Measurements from ENCODE around the gene TIAM2.
A peak's percentile ranks its signal among the peaks of the same experiment; 100 is the strongest.

The TIAM2 gene

DNA sequence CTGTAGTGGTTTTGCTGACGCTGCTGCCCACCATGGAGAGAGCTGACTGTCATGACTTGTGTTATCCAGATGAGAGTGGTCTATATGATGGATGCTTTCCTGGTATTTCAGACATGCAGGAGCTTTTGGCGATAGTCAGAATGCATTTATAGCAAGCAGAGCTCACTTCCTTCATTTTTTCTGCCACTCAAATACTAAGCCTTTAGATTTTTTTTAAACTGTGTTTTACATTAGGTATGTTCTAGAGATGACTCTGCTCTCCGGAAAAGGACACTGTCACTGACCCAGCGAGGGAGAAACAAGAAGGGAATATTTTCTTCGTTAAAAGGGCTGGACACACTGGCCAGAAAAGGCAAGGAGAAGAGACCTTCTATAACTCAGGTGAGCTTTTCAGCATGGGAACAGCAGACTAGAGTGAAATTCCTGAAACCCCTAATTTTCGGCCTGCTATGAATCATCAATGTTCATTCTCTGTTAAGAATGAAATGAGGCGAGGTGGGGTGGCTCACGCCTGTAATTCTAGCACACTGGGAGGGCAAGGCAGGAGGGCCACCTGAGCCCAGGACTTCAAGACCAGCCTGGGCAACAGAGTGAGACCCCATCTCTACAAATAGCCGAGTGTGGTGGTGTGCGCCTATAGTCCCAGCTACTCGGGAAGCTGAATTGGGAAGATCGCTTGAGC, 170.1 kb downstream of the TIAM2 start:
- TF ChIP-seq, protein P1, sequence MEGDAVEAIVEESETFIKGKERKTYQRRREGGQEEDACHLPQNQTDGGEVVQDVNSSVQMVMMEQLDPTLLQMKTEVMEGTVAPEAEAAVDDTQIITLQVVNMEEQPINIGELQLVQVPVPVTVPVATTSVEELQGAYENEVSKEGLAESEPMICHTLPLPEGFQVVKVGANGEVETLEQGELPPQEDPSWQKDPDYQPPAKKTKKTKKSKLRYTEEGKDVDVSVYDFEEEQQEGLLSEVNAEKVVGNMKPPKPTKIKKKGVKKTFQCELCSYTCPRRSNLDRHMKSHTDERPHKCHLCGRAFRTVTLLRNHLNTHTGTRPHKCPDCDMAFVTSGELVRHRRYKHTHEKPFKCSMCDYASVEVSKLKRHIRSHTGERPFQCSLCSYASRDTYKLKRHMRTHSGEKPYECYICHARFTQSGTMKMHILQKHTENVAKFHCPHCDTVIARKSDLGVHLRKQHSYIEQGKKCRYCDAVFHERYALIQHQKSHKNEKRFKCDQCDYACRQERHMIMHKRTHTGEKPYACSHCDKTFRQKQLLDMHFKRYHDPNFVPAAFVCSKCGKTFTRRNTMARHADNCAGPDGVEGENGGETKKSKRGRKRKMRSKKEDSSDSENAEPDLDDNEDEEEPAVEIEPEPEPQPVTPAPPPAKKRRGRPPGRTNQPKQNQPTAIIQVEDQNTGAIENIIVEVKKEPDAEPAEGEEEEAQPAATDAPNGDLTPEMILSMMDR (IDR thresholded peaks at IDR 0.05; ENCODE audit: low read depth, low read length) = no peak
- no peak overlapping the region for H3K4me3 ChIP-seq (replicated peaks in 1 of 2; ENCODE audit: low read depth in 2 of 2, low read length in 2 of 2)
- no peak for DNase-seq (ENCODE audit: low read depth in 2 of 2)

DNA sequence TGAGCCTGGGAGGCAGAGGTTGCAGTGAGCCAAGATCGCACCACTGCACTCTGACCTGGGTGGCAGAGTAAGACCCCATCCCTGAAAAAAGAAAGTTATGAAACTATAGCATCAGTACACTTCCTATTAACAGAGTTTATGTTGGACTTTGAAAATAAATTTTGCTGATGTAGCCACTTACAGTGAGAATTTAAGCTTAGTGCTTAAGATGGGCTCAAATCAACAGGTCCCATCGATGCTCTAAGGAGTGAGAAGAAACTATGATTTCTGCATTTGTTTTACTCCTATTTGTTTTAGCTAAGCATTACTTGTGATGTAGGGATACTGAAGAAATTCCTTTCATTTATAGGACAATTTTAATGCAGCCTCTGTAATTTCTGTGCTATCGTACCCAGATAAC, 175.4 kb downstream of the TIAM2 start:
- DNase-seq (ENCODE audit: low read depth in 2 of 2) = no peak
- no peak overlapping the region for H3K4me3 ChIP-seq (replicated peaks in 1 of 2; ENCODE audit: low read depth in 2 of 2, low read length in 2 of 2)
- TF ChIP-seq, protein P1 (IDR thresholded peaks at IDR 0.05; ENCODE audit: low read depth, low read length) = no peak

DNA sequence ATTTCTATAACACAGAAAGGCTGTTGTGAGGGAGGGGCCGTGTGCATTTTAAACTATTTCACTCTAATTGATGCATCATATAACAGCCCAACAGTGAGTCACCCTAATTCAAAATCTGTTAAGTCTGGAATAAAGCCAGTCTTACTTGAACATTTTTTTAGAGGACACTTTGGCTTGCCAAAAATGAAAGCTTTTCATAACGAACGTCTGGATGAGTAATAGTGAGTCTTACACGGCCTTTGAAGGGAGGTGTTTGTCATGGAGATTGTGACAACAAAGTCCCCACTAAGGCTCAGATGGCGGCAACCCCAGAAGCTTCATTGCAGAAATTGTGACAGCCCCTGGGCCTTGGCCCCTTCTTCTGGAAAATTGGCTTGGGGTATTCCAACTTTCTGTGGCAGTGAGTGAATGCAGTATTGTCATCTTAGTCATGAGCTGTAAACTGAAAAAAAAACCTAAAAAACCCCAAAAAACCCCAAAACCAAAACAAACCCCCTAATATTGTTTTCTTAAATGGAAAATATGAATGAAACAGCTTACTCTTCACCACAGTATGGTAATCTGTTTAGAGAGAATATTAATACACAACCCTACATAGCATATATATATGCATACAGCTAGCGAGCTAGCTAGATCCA, 176.1 kb downstream of the TIAM2 start:
- DNase-seq (ENCODE audit: low read depth in 2 of 2) = peak; percentile 93 to 98
- H3K4me3 ChIP-seq (replicated peaks in 1 of 2; ENCODE audit: low read depth in 2 of 2, low read length in 2 of 2) = peak overlapping the region; percentile 5 to 8
- TF ChIP-seq, protein P1 (IDR thresholded peaks at IDR 0.05; ENCODE audit: low read depth, low read length) = no peak

DNA sequence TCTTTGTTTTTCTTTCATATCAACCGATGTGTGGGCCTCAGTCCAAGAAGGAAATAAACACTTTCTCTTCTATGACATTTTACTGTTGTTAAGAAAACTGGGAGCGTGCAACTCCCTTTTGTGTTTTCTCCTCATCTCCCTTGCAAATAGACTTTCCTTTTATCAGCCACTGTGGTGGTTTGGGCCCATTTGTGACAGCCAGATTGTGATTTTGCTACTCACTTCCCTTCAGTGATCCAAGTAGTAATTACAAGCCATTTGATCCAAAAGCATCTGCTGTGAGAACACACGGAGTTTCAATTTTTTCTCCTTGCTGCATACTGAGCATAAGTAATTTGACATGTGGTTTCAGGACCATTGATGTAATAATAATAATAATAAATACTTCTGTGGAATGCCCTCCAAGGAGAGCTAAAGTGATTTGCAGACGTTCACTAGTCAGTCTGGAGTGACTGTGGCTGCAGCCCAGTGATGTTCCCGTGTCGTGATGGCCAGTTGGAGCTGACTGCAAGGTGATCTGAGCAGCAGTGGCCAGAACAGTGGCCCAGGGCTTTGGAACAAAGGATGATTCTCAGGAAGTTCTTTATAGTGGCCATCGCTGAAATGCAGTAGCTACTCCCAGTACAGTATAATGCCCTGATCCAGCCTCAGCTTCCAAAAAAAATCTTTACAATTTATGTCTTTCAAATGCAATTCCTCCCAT, 176.8 kb downstream of the TIAM2 start:
- TF ChIP-seq, protein P1 (IDR thresholded peaks at IDR 0.05; ENCODE audit: low read depth, low read length) = no peak
- peak in 1 of 2 donors; percentile 58 for DNase-seq (ENCODE audit: low read depth in 2 of 2)
- H3K4me3 ChIP-seq (replicated peaks in 1 of 2; ENCODE audit: low read depth in 2 of 2, low read length in 2 of 2) = peak overlapping the region in 1 of 2 donors; percentile 5

DNA sequence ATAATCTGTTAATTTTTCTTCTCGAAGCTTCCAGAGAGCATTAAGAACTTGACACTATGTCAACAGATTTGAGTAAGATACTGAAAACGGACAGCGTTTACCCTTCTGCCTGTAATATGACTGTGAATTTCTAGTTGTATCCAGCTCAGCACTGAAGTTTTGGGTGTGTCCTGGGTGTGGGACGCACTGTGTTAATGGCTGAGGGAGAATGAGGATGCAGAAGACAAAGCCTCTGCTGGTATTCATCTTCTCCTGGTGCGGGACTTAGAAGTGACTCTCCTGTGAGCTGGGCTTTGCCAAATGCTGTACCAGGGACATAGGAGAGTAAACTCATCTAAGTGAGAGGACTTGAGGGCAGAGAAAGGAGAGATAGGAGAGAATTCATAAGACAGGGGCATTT, 178.4 kb downstream of the TIAM2 start:
- no peak overlapping the region for H3K4me3 ChIP-seq (replicated peaks in 1 of 2; ENCODE audit: low read depth in 2 of 2, low read length in 2 of 2)
- TF ChIP-seq, protein P1 (IDR thresholded peaks at IDR 0.05; ENCODE audit: low read depth, low read length) = no peak
- DNase-seq (ENCODE audit: low read depth in 2 of 2) = no peak

DNA sequence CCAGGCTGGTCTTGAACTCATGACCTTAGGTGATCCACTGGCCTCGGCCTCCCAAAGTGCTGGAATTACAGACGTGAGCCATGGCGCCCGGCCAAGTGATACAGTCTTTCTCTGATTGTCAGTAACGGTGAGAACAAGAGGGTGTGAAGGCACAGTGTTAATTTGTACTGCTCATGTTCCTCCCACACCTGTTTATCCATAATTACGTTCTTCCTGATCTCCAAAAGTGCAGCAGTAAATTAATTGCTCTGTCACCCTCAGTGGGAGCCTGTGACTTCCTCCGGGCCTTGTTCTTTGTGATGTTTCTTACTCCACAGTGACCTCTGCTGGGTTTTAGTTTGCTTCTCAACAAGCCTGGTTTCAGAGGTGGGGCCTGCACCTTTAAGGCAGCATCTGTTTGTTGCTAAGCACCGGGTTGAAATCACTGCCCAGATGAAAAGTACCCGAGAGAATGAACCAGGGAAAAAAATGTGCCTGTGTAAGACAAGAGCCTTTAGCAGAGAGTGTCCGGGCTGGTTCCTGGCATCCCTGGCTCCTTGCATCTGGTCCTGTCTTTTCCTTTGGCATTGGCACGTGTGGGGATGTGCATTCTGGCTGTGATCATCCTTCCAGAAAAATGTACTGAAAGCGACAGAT, 179.6 kb downstream of the TIAM2 start:
- DNase-seq (ENCODE audit: low read depth in 2 of 2) = peak; percentile 90 to 93
- no peak overlapping the region for H3K4me3 ChIP-seq (replicated peaks in 1 of 2; ENCODE audit: low read depth in 2 of 2, low read length in 2 of 2)
- TF ChIP-seq, protein P1 (IDR thresholded peaks at IDR 0.05; ENCODE audit: low read depth, low read length) = peak; percentile 76

Data from cardiac fibroblast (primary cell).